Gastroesophageal sphincter (tissue), 3 donors: ENCODE results near the gene LCA5L.

Experiments
- POLR2AphosphoS5 ChIP-seq: sonication (generic); formaldehyde crosslinking; IDR thresholded peaks from one replicate; pipeline ENCODE4 v1.6.1; 2017; ENCODE audit warnings: antibody characterized with exemption
- TF ChIP-seq, protein P1 (sequence below), 4 experiments: fragments of 200-600 bp in 2 of 4; fragments of 450-650 bp in 2 of 4; sonication (generic) in 1 of 4; IDR thresholded peaks; one replicate each; pipeline ENCODE4 v1.5.1; 2017 to 2019; ENCODE audit warnings: antibody characterized with exemption in 4 of 4, mild to moderate bottlenecking in 2 of 4, moderate library complexity in 2 of 4

DNA sequence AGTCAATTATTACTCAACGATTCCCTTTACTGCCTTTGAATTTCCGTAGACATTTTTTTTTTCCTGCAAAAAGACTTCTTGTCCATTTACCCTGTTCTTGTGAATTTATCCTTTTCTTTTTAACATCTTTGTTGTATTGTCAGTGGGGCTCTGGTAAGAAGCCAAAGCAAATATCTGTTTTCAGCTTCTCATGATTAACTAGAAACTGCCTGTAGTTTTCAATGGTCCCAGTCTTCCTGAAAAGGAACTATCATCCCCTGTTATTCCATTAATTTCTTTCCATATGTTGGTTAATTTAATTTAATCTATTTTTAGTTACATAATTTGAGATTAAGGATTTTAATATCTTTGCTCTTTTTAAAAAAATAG, 34.2 kb upstream of the LCA5L start:
- TF ChIP-seq, protein P1, sequence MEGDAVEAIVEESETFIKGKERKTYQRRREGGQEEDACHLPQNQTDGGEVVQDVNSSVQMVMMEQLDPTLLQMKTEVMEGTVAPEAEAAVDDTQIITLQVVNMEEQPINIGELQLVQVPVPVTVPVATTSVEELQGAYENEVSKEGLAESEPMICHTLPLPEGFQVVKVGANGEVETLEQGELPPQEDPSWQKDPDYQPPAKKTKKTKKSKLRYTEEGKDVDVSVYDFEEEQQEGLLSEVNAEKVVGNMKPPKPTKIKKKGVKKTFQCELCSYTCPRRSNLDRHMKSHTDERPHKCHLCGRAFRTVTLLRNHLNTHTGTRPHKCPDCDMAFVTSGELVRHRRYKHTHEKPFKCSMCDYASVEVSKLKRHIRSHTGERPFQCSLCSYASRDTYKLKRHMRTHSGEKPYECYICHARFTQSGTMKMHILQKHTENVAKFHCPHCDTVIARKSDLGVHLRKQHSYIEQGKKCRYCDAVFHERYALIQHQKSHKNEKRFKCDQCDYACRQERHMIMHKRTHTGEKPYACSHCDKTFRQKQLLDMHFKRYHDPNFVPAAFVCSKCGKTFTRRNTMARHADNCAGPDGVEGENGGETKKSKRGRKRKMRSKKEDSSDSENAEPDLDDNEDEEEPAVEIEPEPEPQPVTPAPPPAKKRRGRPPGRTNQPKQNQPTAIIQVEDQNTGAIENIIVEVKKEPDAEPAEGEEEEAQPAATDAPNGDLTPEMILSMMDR (IDR thresholded peaks at IDR 0.05), result no peak
- TF ChIP-seq POLR2AphosphoS5, result no peak
